ENCODE results near the gene MTMR6. TPM values are rescaled to one million over a fixed set of nuclear protein-coding genes. Genes with fewer than 3 reads are reported as not detected.

MTMR6 gene
- 10 to 100 TPM; 11.0 to 16.3 TPM for total RNA-seq

DNA sequence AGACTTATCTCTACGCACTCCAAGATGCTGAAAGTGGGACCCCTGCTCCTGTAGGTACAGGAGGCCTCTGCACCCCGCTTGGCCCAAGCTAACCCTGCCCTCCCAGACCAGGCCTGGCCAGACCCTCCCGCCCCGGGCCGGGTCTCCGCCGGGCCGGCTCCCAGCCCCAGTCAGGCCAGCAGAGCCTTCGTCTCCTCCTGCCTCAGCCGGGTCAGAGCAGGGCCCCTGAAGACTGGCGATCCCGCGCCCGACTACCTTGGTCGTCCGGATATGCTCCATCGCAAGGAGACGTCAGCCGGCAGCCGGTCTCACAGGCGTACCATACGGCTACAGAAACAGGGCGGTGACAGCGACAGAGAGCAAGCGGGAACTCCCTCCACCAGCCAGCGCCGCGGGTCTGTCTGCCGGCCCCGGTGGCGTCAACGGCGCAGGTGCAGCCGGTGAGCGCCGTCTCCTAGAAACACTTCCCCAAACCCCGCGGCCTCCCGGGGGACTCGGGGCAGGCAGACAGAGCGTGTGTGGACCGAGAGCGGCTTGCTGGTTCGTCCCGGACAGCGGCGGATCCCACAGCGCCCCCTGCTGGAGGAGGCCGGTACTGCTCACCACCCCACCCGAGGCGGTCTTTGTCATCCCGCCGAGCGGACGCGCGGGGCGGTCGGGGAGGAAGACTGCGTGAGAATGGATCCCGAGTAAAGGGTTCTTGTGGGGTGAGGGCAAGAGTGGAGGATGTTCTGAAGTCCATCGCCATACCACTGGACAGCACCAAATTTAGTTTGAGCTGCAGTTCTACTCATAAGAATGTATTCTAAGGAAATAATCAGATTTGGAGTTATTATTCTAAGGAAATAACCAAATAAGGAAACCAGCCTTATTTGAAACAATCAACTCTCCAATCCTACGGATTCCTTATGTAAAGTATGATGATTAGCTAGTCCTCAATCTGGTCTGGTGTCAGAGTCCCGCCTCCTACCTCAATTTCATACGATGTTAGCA, at the start of gene MTMR6:
Gene MTMR6, minus strand, starts transcription at position 520 of the 993 bp plus-strand sequence. Its CDS starts 241 bp downstream, at position 279.
- Histone ChIP-seq H3K27ac (peak within 1 kb of the TSS; percentile 78), H3K4me3 (peak within 1 kb of the TSS; percentile 64), H3K27me3 (no peaks in the 10 kb centered on the region), H3K36me3 (no peaks in the 10 kb centered on the region), H3K9me3 (no peaks in the 10 kb centered on the region), H3K9ac (ENCODE audit: low read depth in 2 of 2, low read length in 2 of 2) (peak within 1 kb of the TSS; percentile 79 to 94), H3K4me1 (peaks cover 6% of the 10 kb centered on the region)
- intact Hi-C loops (cut with DNase I), result no loop called here
- peak; percentile 94 for DNase-seq
- TF ChIP-seq, protein P1, sequence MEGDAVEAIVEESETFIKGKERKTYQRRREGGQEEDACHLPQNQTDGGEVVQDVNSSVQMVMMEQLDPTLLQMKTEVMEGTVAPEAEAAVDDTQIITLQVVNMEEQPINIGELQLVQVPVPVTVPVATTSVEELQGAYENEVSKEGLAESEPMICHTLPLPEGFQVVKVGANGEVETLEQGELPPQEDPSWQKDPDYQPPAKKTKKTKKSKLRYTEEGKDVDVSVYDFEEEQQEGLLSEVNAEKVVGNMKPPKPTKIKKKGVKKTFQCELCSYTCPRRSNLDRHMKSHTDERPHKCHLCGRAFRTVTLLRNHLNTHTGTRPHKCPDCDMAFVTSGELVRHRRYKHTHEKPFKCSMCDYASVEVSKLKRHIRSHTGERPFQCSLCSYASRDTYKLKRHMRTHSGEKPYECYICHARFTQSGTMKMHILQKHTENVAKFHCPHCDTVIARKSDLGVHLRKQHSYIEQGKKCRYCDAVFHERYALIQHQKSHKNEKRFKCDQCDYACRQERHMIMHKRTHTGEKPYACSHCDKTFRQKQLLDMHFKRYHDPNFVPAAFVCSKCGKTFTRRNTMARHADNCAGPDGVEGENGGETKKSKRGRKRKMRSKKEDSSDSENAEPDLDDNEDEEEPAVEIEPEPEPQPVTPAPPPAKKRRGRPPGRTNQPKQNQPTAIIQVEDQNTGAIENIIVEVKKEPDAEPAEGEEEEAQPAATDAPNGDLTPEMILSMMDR (IDR thresholded peaks at IDR 0.05), result peak; percentile 100

- Histone ChIP-seq H3K4me1 (no peaks in the 10 kb centered on the region), H3K9ac (ENCODE audit: low read depth in 2 of 2, low read length in 2 of 2) (no peak overlapping the region), H3K27me3 (no peaks in the 10 kb centered on the region), H3K9me3 (no peaks in the 10 kb centered on the region), H3K4me3 (no peak overlapping the region), H3K36me3 (peaks cover 11% of the 10 kb centered on the region), H3K27ac (no peak overlapping the region)
- TF ChIP-seq, protein P1 (IDR thresholded peaks at IDR 0.05), result no peak
- intact Hi-C loops (cut with DNase I), result no loop called here
- DNase-seq, result no peak
These were observed 48.6 kb upstream of the MTMR6 start for GRCh38 chr13:25335856-25336255.

DNA sequence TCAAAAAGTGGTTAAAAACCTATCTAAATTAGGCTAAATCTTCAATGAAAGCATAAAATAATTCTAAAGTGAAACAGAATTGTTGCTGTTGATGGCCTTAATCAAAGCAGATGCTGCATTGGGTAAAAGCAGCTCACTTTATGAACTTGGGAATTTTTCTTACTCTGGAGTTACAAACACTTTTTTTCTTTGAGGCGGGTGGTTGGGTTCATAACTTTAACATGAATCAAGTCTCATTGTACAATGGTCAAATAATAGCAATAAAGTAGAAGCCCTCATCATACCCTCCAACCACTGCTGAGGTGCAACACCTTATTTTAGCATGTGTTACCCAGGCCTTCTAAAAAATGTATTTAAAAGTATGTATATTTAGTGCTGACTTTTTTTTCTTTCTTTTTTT, 43.3 kb upstream of the MTMR6 start:
- Histone ChIP-seq H3K36me3 (peaks cover 12% of the 10 kb centered on the region), H3K4me1 (no peaks in the 10 kb centered on the region), H3K27me3 (no peaks in the 10 kb centered on the region), H3K9me3 (no peaks in the 10 kb centered on the region), H3K9ac (ENCODE audit: low read depth in 2 of 2, low read length in 2 of 2) (no peak overlapping the region), H3K27ac (no peak overlapping the region), H3K4me3 (no peak overlapping the region)
- intact Hi-C loops (cut with DNase I), result no loop called here
- no peak for DNase-seq
- TF ChIP-seq, protein P1 (IDR thresholded peaks at IDR 0.05), result no peak

GRCh38 chr13:25329706-25330105, 42.4 kb upstream of the MTMR6 start:
- Histone ChIP-seq H3K27me3 (no peaks in the 10 kb centered on the region), H3K27ac (no peak overlapping the region), H3K4me3 (no peak overlapping the region), H3K9me3 (no peaks in the 10 kb centered on the region), H3K36me3 (peaks cover 18% of the 10 kb centered on the region), H3K9ac (ENCODE audit: low read depth in 2 of 2, low read length in 2 of 2) (no peak overlapping the region), H3K4me1 (no peaks in the 10 kb centered on the region)
- no peak for DNase-seq
- intact Hi-C loops (cut with DNase I), result no loop called here
- TF ChIP-seq, protein P1 (IDR thresholded peaks at IDR 0.05), result no peak

DNA sequence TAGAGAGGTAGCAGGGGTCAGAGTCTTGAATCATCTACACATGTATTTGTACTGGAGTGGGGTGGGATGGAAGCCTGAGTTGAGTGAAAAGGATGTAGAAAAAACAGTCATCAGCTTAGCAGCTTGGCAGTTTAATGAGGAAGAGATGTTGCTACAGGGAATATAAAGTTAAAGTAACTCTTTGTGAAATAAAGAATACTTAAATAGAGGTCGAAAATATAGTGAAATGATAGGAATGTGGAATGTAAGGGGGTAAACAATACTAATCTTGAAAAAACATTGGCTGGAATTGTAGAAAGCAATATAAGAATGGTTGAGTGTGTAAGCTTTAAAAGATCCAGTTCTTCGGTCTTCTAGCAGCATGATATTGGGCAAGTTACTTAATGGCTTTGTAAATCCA, 36.8 kb upstream of the MTMR6 start:
- Histone ChIP-seq H3K4me3 (no peak overlapping the region), H3K27me3 (no peaks in the 10 kb centered on the region), H3K4me1 (no peaks in the 10 kb centered on the region), H3K9me3 (no peaks in the 10 kb centered on the region), H3K27ac (no peak overlapping the region), H3K9ac (ENCODE audit: low read depth in 2 of 2, low read length in 2 of 2) (no peak overlapping the region), H3K36me3 (peaks cover 6% of the 10 kb centered on the region)
- intact Hi-C loops (cut with DNase I), result no loop called here
- DNase-seq, result no peak
- TF ChIP-seq, protein P1 (IDR thresholded peaks at IDR 0.05), result no peak
